T-helper 2 cell treated with Interferon-gamma antibody and Interleukin-4, amounts not matched to agents 100 ng/mL and 5 ng/mL, for 36 hours (primary cell): ENCODE results near the gene TMBIM1. TPM values are rescaled to one million over a fixed set of nuclear protein-coding genes. Genes with fewer than 3 reads are reported as not detected.

Experiments used
- intact Hi-C: fragments of 100-400 bp; cut with micrococcal nuclease; formaldehyde crosslinking; loops from one replicate; pipeline ENCODE4 v1.15.1; 2023
- total RNA-seq: library from RNA; stranded (reverse); gene quantifications from 2 replicates; pipeline ENCODE4 v1.2.3, GENCODE V29; 2022

TMBIM1 gene
- 86.1 and 89.3 TPM in 2 replicates for total RNA-seq

GRCh38 chr2:218292048-218293014, at the start of gene TMBIM1:
TMBIM1 (minus strand) TSS chr2:218292503; CDS start chr2:218282141, 10,362 bp downstream.
- intact Hi-C loops, result loop anchor here (1.0 to 2.0 kb wide), 5 partner anchors 9 to 356 kb away; partner anchors contain the start of genes AAMP, CTDSP1 and PNKD

- intact Hi-C loops, result no loop called here
Observed at GRCh38 chr2:218341381-218341780, 49.1 kb upstream of the TMBIM1 start.

- intact Hi-C loops, result no loop called here
Observed at GRCh38 chr2:218340656-218341055, 48.4 kb upstream of the TMBIM1 start.

GRCh38 chr2:218334531-218334930, 42.2 kb upstream of the TMBIM1 start:
- intact Hi-C loops, result no loop called here

GRCh38 chr2:218332920-218333645, 40.8 kb upstream of the TMBIM1 start:
- intact Hi-C loops, result no loop called here

GRCh38 chr2:218332288-218332687, 40.0 kb upstream of the TMBIM1 start:
- intact Hi-C loops, result no loop called here

GRCh38 chr2:218331745-218332144, 39.4 kb upstream of the TMBIM1 start:
- intact Hi-C loops, result no loop called here

- intact Hi-C loops, result no loop called here
Observed at GRCh38 chr2:218329826-218330593, 37.7 kb upstream of the TMBIM1 start.

- intact Hi-C loops, result no loop called here
Observed at GRCh38 chr2:218329027-218329825, 36.9 kb upstream of the TMBIM1 start.

GRCh38 chr2:218328294-218328693, 36.0 kb upstream of the TMBIM1 start:
- intact Hi-C loops, result no loop called here

GRCh38 chr2:218327451-218328210, 35.3 kb upstream of the TMBIM1 start:
- intact Hi-C loops, result no loop called here

GRCh38 chr2:218326315-218326714, 34.0 kb upstream of the TMBIM1 start:
- intact Hi-C loops, result no loop called here

GRCh38 chr2:218325566-218326160, 33.4 kb upstream of the TMBIM1 start:
- intact Hi-C loops, result no loop called here

- intact Hi-C loops, result no loop called here
Observed at GRCh38 chr2:218323526-218324472, 31.5 kb upstream of the TMBIM1 start.

GRCh38 chr2:218322768-218323525, 30.6 kb upstream of the TMBIM1 start:
- intact Hi-C loops, result no loop called here

GRCh38 chr2:218320704-218321336, 28.5 kb upstream of the TMBIM1 start:
- intact Hi-C loops, result no loop called here

GRCh38 chr2:218319813-218320365, 27.6 kb upstream of the TMBIM1 start:
- intact Hi-C loops, result no loop called here
